GM21717 (cell line): ENCODE data around the gene PCSK6.

Source experiments
- ATAC-seq: cut with Tn5 transposase; IDR thresholded peaks from one replicate; pipeline ENCODE4 v1.9.1; 2021; ENCODE audit warnings: mild to moderate bottlenecking, moderate library complexity; ENCODE audit not compliant: unreplicated experiment

The PCSK6 gene

DNA sequence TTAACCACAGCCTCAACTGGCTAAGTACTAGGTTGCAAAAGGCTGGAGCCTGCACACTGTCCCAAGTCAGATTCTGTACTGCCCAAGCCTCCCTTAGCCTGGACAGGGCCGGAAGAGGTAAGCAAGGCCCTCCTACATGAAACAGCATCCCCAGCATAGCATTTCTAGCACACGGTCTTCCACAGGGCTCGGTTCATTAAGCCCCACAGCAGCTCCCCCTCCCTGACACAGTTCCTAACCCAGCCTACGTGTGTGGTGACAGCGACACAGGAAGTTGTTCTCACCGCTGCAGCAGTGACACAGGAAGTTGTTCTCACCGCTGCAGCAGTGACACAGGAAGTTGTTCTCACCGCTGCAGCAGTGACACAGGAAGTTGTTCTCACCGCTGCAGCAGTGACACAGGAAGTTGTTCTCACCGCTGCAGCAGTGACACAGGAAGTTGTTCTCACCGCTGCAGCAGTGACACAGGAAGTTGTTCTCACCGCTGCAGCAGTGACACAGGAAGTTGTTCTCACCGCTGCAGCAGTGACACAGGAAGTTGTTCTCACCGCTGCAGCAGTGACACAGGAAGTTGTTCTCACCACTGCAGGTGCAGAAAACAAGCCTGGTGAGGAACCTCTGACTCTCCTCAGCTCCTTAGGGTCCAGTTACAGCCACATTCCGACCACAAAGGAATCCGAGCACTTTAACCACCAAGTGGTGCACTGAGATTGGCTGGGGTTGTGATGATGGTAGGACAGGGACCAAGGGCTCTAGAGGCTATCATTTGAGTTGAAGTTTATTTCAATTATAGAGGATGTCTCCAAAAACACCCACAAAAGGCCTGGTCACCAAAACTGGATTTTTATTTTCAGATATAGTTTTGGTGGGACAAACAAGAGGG lies 155.4 kb downstream of the PCSK6 start:
- peak; percentile 64 for ATAC-seq

DNA sequence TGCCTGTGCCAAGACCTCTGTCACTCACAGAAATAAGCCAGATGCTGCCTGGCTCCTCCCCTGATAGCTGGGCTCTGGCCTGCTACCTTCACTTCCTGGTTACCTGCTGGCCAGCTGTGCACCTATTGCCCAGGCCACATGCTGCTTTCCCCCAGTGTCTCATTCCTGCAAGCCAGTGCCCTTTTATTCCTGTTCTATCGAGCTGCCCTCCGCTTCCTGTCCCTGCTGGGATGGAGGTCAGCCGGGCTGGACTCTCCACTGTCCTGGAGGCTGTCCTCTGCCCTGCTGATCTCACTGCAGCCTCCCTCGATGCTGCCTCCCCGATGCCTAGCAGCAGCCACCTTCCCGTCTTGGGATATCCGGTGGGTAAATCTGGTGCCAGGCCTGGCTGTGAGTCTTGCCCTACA lies 157.4 kb downstream of the PCSK6 start:
- ATAC-seq: no peak

DNA sequence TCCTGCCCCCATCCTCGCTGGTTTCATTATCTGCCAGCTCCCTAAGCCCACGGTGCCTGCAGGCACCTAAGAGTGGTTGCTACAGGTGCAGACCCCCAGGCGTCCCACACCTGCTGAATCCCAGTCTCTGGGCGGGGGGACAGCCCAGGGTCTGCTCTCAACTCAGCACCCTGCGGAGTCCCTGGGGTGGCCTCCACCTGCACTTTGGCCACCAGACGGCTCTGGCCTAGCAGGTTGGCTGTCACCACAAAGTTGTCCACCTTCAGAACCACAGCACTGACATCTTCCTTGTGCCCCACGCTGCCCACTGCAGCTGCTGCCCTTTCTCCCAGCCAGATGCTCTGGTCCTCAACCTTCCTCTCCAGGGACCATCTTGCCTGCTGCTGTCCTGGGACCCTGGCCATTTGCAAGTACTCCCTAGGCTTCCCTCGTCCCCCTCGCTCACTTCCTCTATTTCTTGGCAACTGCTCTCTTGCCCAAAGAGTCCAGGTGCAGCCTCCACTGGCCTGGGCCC lies 159.6 kb downstream of the PCSK6 start:
- ATAC-seq: no peak

DNA sequence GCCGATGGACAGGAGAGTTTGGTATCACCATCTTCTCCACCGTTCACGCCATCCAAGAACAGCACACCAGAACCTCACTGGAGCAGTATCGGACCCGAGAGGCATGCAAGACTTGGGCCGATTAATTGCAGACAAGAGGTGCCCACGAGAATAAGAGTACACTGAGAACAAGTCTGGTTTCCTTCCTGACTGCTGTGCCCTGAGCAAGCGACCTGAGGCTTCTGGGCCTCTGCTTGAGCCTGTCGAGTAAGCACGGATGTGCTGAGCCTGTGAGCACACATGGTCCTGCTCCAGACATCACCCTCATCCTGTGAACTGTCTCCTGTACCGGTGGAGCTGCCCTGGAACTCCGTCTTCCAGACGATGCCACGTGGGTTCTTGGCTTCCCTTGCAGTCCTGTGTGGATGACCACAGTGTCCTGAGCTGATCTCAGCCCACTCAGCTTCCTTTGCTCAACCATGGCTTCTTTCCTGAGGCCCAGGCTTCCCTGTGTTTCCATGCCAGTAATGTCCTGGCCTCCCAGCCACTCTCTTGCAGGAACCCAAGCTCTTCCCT lies 160.1 kb downstream of the PCSK6 start:
- no peak for ATAC-seq

GRCh38 chr15:101328001-101328400 lies 161.5 kb downstream of the PCSK6 start:
- ATAC-seq: no peak

DNA sequence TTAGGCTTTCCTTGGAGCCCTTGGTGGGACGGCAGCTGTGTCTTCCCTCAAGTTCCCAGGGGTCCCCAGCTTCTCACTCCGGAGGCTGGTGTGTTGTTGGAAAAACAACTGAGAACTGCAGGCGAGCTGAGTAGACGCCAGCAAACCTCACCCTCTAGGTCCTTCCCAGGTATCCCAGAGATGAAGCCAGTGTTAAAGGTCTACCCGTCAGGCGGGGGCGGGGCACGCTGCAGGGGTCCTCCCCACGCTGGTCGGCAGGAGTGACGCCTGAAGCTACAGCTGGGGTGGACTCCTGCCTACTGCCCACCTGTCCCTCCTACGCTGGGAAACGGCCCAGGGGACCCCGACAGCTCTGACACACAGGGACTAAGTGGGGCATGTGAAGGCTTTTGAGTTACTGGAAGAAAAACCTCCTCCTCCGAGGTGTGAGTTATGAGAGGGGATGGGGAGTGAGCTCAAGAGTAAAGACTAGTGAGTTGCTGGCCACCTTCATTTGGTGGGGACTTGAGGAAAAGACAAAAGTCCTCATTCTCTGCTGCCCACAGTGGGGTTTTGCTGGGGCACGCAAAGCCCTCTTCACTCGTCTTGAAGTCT lies 162.3 kb downstream of the PCSK6 start:
- ATAC-seq: no peak

DNA sequence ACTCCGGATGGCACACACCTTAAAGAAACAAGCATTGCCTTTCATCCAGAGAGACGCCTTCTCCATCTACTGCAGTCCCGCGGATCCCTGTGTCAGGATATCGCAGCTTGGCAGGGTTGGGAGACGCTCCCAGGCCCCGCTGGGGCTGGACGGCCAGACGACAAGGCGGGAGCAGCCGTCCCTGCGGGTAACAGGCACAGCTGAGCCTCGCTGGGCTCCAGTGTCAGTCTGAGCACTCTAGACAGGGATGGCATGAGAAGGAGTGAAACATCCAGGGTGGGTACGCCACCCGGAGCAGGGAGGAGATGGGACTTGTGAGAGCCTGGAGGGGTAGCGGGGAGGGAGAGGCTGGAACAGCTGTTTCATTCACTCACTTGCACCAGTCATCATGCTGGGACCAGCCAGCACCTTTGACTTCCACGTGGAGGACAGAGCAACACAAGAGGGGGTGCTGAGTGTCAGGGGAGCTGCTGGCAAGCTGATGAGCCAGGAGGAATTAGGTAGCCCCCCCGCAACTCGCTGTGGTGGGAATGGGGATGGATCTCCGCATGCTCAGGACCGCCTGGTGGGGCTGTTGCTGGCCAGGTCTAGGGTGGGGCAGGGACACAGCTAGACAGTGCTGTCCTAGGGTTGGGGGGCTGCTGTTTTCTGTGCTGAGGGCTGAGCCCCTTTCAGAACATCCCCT lies 162.9 kb downstream of the PCSK6 start:
- ATAC-seq: no peak

DNA sequence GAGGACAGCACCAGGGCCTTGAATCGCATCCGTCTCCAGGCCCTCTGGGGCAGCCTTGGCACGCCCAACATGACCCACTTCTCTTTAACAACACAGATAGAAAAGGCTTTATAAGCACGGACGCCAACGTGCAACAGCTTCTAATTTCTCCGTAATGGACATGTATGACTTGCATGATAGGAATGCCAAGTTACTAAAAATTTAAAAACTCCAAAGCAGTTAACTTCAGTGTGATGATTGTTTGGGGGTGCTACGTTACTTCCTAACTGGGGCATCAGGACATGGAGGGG lies 163.5 kb downstream of the PCSK6 start:
- ATAC-seq: no peak

DNA sequence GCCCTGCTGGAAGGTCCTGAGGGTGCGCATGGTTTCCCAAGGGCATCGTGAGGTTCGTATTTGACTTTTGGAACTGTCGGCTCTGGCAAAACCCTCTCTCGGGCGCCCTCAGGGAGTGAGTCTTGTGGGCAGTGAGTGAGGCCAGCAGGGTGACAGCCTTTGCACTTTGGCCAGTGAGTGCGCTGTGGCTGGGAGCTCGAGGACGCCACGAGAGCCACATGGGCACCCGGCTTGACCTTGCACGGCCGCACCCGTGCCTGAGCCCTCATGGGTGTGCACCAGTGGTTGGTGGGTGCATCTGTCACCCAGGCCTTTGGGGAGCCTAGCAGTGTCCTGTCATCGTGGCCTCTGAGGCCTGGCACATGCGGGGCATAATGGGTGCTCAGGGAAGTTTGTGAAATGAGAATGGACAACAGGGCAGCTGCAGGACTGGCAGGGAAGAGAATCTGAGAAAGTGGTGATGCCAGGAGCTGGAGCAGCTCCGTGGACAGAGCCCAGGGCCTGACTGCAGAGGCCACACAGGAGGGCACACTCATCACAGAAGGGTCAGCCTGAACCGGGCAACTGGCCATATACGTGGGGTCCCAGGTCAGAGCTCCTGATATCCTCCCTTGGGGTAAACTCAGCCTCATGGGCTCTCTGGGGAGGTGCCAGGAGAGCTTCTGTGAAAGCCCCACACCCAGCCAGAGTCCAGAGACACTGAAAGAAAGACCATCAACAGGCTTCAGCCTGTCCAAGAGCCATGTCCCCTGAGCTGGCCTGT lies 164.1 kb downstream of the PCSK6 start:
- ATAC-seq: no peak

DNA sequence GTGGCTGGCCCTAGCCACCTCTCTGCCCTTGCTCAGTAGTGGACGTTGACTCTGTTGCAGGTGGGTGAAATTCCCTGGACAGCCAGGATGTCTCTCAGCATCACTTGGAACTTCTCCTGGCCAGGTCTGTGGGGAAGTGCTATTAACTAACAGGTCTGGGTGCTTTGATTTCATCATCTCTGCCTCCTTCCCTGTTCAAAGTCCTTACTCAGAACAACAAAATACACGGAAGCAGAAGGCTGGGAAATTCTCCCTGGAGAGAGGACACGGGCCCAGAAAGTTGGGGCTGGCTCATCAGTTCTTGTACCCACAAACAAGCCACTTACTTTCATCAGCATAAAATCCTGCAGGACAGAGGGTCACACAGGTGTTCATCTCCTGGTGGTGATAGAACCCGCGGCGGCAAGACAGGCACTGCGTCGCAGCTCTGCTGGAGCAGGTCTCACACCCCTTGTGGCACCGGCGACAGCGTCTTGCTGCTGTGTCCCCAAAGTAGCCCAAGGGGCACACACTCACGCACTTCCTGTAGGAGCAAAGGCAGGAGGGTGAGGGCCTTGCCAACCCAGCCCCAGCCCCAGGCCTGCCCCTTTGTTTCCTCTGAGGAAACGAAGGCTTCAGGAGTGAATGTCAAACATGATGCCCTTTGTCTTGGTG lies 164.9 kb downstream of the PCSK6 start:
- ATAC-seq: no peak

- ATAC-seq: no peak
These were observed 165.5 kb downstream of the PCSK6 start for GRCh38 chr15:101323793-101324523.

GRCh38 chr15:101322854-101323477 lies 166.5 kb downstream of the PCSK6 start:
- ATAC-seq: no peak

- ATAC-seq: no peak
These were observed 167.4 kb downstream of the PCSK6 start for GRCh38 chr15:101322016-101322695.

- ATAC-seq: no peak
These were observed 168.9 kb downstream of the PCSK6 start for GRCh38 chr15:101320501-101321052.

- ATAC-seq: no peak
These were observed 170.7 kb downstream of the PCSK6 start for GRCh38 chr15:101318839-101319238.

DNA sequence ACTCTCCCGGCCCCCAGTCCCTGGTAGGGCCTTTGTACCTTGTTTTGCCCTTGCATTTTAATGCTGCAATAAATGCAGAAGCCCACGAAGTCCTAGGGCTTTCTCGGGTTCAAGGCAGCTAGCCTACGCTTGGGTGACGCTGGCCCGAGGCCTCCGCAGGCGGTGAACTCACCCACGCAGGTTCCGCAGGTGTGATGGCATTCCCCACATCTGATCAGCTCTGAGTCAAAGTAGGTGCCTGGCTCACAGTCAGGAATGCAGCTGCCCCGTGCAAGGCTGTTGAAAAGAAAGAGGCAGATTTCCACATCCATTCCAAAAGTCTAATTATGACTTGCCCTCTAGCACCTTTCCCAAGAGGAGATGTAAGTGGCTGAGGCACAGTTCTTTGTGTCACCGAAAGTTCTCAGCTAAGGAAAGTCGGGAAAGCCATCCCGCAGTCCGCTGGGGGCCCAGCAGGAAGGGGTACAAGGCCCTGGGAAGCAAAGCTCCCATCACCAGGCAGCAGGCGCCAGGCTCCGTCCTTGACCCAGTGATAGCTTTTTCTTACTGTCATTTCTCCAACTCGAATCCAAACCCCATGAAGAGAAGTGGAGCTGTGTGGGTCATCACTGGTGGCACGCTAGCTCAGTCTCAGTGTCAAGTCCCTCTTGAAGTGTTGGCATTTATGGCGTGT lies 171.2 kb downstream of the PCSK6 start:
- ATAC-seq: no peak

DNA sequence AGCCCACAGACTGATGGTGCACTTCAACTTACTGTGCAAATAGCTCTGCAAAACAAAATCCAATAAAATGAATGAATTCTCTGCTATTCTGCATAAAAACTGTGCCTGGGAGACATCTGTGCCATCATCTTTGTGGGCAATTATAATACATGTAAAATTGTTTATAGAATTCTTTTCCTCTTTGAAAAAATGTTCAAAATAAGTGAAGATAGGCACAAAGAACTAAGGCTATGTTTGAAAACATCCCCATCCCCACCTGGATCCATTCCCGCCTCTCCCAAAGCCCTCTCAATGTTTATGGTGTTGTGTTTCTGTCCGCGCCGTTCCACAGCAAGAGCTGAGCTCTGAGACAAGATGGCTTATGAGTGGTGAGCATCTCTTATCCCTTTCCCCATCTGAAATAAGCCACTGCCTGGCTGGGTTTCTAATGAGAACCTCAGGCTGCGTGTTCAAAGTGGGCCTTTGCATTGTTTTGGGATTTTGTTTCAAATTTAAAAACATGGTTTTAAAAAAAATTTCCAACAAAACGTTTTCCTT lies 172.1 kb downstream of the PCSK6 start:
- no peak for ATAC-seq

GRCh38 chr15:101316529-101316928 lies 173.0 kb downstream of the PCSK6 start:
- no peak for ATAC-seq
